ENCODE measurements around the gene DNAJC4.

The DNAJC4 gene

DNA sequence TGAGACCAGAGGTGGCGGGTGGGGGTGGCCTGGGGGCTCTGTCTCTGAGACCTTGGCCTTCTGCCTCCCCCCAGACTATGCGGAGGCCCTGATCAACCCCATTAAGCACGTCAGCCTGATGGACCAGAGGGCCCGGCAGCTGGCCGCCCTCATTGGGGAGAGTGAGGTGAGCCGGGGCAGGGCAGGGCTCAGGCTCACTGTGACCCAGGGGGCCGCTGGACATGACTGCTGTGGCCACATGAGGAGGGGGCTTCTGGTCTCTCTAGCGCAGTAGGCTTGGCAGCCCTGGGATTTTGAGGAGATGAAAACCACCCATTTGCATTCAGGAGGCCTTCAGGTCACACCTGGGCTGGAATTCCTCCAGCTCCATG is 33.6 kb downstream of the DNAJC4 start:
- H3K9ac ChIP-seq (ENCODE audit: low read length): no peak overlapping the region
- no peak overlapping the region for H3K4me3 ChIP-seq (ENCODE audit: low read depth, low read length, poor library complexity, severe bottlenecking)
- no peaks in the 10 kb centered on the region for H3F3A ChIP-seq (ENCODE audit: insufficient read depth, low read length)
- H3K27me3 ChIP-seq (ENCODE audit: insufficient read depth, low read length): no peaks in the 10 kb centered on the region
- H3K4me2 ChIP-seq (ENCODE audit: low read length): no peak overlapping the region
- H3K9me2 ChIP-seq (ENCODE audit: low read depth, low read length): no peaks in the 10 kb centered on the region
- no peaks in the 10 kb centered on the region for H4K20me1 ChIP-seq (ENCODE audit: insufficient read depth, low read length)
- H3K79me2 ChIP-seq (ENCODE audit: insufficient read depth, low read length): no peaks in the 10 kb centered on the region
- no peaks in the 10 kb centered on the region for H3K9me3 ChIP-seq (ENCODE audit: low read length)
- H3K4me1 ChIP-seq (ENCODE audit: insufficient read depth, low read length, severe bottlenecking): peaks cover 13% of the 10 kb centered on the region
- H3K27ac ChIP-seq (ENCODE audit: low read depth, low read length, poor library complexity, severe bottlenecking): no peak overlapping the region
- TF ChIP-seq EZH2 (IDR thresholded peaks at IDR 0.05; ENCODE audit: borderline replicate concordance, low read length): no peak
- TF ChIP-seq, protein P1, sequence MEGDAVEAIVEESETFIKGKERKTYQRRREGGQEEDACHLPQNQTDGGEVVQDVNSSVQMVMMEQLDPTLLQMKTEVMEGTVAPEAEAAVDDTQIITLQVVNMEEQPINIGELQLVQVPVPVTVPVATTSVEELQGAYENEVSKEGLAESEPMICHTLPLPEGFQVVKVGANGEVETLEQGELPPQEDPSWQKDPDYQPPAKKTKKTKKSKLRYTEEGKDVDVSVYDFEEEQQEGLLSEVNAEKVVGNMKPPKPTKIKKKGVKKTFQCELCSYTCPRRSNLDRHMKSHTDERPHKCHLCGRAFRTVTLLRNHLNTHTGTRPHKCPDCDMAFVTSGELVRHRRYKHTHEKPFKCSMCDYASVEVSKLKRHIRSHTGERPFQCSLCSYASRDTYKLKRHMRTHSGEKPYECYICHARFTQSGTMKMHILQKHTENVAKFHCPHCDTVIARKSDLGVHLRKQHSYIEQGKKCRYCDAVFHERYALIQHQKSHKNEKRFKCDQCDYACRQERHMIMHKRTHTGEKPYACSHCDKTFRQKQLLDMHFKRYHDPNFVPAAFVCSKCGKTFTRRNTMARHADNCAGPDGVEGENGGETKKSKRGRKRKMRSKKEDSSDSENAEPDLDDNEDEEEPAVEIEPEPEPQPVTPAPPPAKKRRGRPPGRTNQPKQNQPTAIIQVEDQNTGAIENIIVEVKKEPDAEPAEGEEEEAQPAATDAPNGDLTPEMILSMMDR (IDR thresholded peaks at IDR 0.05; ENCODE audit: low read length): no peak
- H3K36me3 ChIP-seq (ENCODE audit: insufficient read depth, low read length): peaks cover 28% of the 10 kb centered on the region
- no peak overlapping the region for H2AFZ ChIP-seq (ENCODE audit: low read length)

DNA sequence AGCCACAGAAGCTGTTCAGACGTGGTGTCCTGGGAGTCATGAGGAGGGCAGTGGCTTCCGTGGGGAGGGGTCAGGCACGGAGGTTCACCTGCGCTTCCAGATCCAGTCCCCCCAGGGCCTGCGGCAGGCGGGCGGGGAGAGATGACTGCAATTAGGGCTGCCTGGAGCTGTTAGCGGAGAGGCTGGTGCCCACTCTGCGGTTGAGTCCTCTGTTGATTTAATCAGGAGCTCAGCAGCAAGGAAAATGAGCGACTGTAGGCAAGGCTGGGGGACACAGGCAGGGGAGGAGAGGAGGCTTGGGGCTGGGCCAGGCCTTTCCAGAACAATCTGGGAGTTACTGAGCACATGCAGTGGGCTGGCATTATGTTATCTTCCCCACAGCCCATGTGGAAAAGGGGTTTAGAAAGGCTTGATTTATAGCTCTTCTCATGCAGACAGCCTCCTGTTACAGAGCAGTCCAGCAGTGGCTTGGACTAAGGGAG is 34.1 kb downstream of the DNAJC4 start:
- Histone ChIP-seq H3K9ac (ENCODE audit: low read length) (no peak overlapping the region), H3K4me1 (ENCODE audit: insufficient read depth, low read length, severe bottlenecking) (peaks cover 16% of the 10 kb centered on the region), H4K20me1 (ENCODE audit: insufficient read depth, low read length) (no peaks in the 10 kb centered on the region), H3F3A (ENCODE audit: insufficient read depth, low read length) (no peaks in the 10 kb centered on the region), H3K4me3 (ENCODE audit: low read depth, low read length, poor library complexity, severe bottlenecking) (no peak overlapping the region), H3K27ac (ENCODE audit: low read depth, low read length, poor library complexity, severe bottlenecking) (no peak overlapping the region), H3K36me3 (ENCODE audit: insufficient read depth, low read length) (peaks cover 23% of the 10 kb centered on the region), H3K27me3 (ENCODE audit: insufficient read depth, low read length) (no peaks in the 10 kb centered on the region), H3K9me2 (ENCODE audit: low read depth, low read length) (no peaks in the 10 kb centered on the region), H2AFZ (ENCODE audit: low read length) (no peak overlapping the region), H3K4me2 (ENCODE audit: low read length) (no peak overlapping the region), H3K9me3 (ENCODE audit: low read length) (no peaks in the 10 kb centered on the region), H3K79me2 (ENCODE audit: insufficient read depth, low read length) (no peaks in the 10 kb centered on the region)
- no peak for TF ChIP-seq EZH2 (IDR thresholded peaks at IDR 0.05; ENCODE audit: borderline replicate concordance, low read length)
- TF ChIP-seq, protein P1 (IDR thresholded peaks at IDR 0.05; ENCODE audit: low read length): no peak

DNA sequence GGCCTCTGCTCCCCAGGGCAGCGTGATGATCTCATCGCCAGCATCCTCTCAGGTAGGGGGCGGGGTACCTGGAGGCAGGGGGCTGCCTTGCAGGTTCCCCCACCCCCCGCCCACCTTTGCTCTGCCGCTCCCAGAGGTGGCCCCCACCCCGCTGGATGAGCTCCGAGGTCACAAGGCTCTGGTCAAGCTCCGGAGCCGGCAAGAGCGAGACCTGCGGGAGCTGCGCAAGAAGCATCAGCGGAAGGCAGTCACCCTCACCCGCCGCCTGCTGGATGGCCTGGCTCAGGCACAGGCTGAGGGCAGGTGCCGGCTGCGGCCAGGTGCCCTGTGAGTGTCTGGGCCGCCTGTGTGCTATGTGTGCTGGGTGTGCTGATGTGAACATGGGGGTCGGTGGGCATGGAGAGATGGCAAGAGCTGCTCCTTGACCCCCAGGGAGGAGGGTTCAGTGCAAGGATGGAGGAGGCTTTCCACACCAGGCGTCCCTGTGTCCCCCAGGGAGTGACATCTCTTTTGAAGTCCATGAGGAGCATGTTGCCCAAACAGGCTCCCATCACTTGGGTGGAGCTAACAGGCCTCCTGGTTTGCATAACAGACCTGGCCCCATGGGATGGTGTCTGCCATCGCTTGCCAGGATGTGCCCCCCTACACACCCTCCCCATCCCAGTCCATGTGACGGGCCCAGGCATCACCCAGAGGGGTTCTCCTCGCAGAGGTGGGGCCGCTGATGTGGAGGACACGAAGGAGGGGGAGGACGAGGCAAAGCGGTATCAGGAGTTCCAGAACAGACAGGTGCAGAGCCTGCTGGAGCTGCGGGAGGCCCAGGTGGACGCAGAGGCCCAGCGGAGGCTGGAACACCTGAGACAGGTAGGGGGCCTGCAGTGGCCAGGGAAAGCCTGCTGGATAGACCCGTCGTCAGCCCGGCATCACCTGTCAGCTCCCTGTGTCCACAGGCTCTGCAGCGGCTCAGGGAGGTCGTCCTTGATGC is 35.1 kb downstream of the DNAJC4 start:
- Histone ChIP-seq H3F3A (ENCODE audit: insufficient read depth, low read length) (no peaks in the 10 kb centered on the region), H3K79me2 (ENCODE audit: insufficient read depth, low read length) (no peaks in the 10 kb centered on the region), H3K27me3 (ENCODE audit: insufficient read depth, low read length) (no peaks in the 10 kb centered on the region), H2AFZ (ENCODE audit: low read length) (no peak overlapping the region), H3K4me2 (ENCODE audit: low read length) (no peak overlapping the region), H3K9ac (ENCODE audit: low read length) (no peak overlapping the region), H3K4me1 (ENCODE audit: insufficient read depth, low read length, severe bottlenecking) (peaks cover 16% of the 10 kb centered on the region), H3K27ac (ENCODE audit: low read depth, low read length, poor library complexity, severe bottlenecking) (no peak overlapping the region), H3K4me3 (ENCODE audit: low read depth, low read length, poor library complexity, severe bottlenecking) (no peak overlapping the region), H3K9me2 (ENCODE audit: low read depth, low read length) (no peaks in the 10 kb centered on the region), H3K36me3 (ENCODE audit: insufficient read depth, low read length) (peaks cover 14% of the 10 kb centered on the region), H3K9me3 (ENCODE audit: low read length) (no peaks in the 10 kb centered on the region), H4K20me1 (ENCODE audit: insufficient read depth, low read length) (no peaks in the 10 kb centered on the region)
- TF ChIP-seq, protein P1 (IDR thresholded peaks at IDR 0.05; ENCODE audit: low read length): no peak
- no peak for TF ChIP-seq EZH2 (IDR thresholded peaks at IDR 0.05; ENCODE audit: borderline replicate concordance, low read length)

All from OCI-LY1 (cell line).